Activated B cell treated with CpG ODN at 0.5 μM for 24 hours (primary cell): ENCODE results near the gene KCNMA1. TPM values are rescaled to one million over a fixed set of nuclear protein-coding genes. Genes with fewer than 3 reads are reported as not detected.

ENCODE experiments used
- ATAC-seq: fragments of 200-7000 bp; cut with Tn5 transposase; one replicate; pipeline ENCODE4 v1.10.0; 2021; ENCODE audit warnings: low read depth, mild to moderate bottlenecking, moderate library complexity
- CTCF ChIA-PET: fragments of 350-600 bp; sonication (Branson Sonifier 250); formaldehyde crosslinking; loops from one replicate; lab custom pipeline; 2021; ENCODE audit warnings: antibody characterized with exemption; lab: Charles Lee
- POLR2A ChIA-PET: fragments of 350-600 bp; sonication (Branson Sonifier 250); formaldehyde crosslinking; loops from one replicate; lab custom pipeline; 2021; ENCODE audit warnings: antibody characterized with exemption; lab: Charles Lee
- DNase-seq: peaks from one replicate; pipeline ENCODE4 v3.0.0; 2022
- H3K27ac Mint-ChIP-seq: one replicate; pipeline ENCODE4 v1.8.0; 2020; ENCODE audit warnings: mixed read lengths
- H3K27me3 Mint-ChIP-seq: one replicate; pipeline ENCODE4 v1.8.0; 2021; ENCODE audit warnings: mixed read lengths
- H3K36me3 Mint-ChIP-seq: one replicate; pipeline ENCODE4 v1.8.0; 2021; ENCODE audit warnings: low read depth, mixed read lengths
- H3K4me1 Mint-ChIP-seq: one replicate; pipeline ENCODE4 v1.8.0; 2021; ENCODE audit warnings: mixed read lengths
- H3K4me3 Mint-ChIP-seq: one replicate; pipeline ENCODE4 v1.8.0; 2020; ENCODE audit warnings: mild to moderate bottlenecking, mixed read lengths
- H3K9me3 Mint-ChIP-seq: one replicate; pipeline ENCODE4 v1.8.0; 2020; ENCODE audit warnings: mixed read lengths
- CTCF ChIP-seq: fragments of 200-600 bp; IDR thresholded peaks from one replicate; pipeline ENCODE4 v1.8.0; 2022; ENCODE audit warnings: antibody characterized with exemption, mild to moderate bottlenecking
- intact Hi-C: fragments of 100-400 bp; cut with micrococcal nuclease; formaldehyde crosslinking; loops from one replicate; pipeline ENCODE4 v1.15.1; 2024
- total RNA-seq: library from RNA; stranded (reverse); gene quantifications from 2 replicates; pipeline ENCODE4 v1.2.3, GENCODE V29; 2022

The KCNMA1 gene
- total RNA-seq, 1 donor from 2014 or later: 3.7 TPM

DNA sequence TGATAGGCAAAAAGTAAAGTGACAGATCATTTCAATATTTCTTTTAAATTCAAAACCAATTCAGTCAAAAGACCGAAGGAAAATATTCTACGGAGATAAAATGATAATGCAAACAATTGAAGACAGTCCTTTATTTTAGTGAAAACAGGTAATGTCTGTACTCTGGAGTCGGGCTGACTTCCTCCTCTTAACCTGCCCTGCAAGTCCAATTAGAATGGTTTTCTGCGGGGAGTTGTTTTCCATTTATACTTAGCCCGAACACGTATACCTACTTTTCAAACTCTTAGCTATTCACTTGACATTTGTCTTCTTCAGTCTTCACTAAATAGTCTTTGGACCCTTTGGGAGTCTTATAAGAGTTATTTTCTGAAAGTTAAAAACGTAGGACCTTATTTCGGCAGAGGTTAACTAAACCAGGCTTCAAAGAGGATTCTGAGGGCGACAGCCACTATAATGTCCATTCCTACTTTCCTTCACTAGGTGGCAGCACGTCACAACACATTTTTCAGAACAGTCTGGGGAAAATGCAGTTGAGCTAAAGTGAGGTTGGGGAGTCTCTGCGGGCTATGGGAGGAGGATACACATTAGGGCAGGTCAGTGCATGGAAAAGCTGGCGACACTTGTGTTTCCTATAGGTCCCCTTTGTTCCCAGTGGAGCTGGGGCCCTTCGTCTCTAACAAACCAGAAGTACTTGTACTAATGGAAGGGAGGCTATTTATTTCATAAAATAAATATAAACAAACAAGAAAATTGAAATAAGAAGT is 472.0 kb downstream of the KCNMA1 start:
- peak; percentile 40 for ATAC-seq
- TF ChIP-seq CTCF: no peak
- ChIA-PET POLR2A (no interaction called here), CTCF (interaction anchor here (0.9 to 3.8 kb wide), 10 partner anchors 9 to 548 kb away, joined by 3 to 48 read pairs (median 6); no protein-coding TSS in a partner anchor)
- intact Hi-C loops: loop anchor here (1.0 to 2.0 kb wide), 2 partner anchors 479 to 545 kb away; no protein-coding TSS in a partner anchor
- Mint-ChIP-seq H3K9me3 (no peaks in the 10 kb centered on the region), H3K4me1 (peaks cover 2% of the 10 kb centered on the region), H3K27ac (no peak overlapping the region), H3K4me3 (peak overlapping the region; percentile 17), H3K36me3 (no peaks in the 10 kb centered on the region), H3K27me3 (peaks cover 19% of the 10 kb centered on the region)
- DNase-seq: no peak

- no peak overlapping the region for H3K27ac Mint-ChIP-seq
- no peak for TF ChIP-seq CTCF
- CTCF ChIA-PET: interaction anchor here (1.1 to 3.8 kb wide), 8 partner anchors 9 to 547 kb away, joined by 3 to 48 read pairs (median 7); no protein-coding TSS in a partner anchor
- ATAC-seq (no peak), DNase-seq (no peak)
- no peak overlapping the region for H3K4me3 Mint-ChIP-seq
- H3K27me3 Mint-ChIP-seq: peaks cover 19% of the 10 kb centered on the region
- H3K36me3 Mint-ChIP-seq: no peaks in the 10 kb centered on the region
- intact Hi-C loops: loop anchor here (1.0 to 2.0 kb wide), 2 partner anchors 480 to 546 kb away; no protein-coding TSS in a partner anchor
- peaks cover 2% of the 10 kb centered on the region for H3K4me1 Mint-ChIP-seq
- H3K9me3 Mint-ChIP-seq: no peaks in the 10 kb centered on the region
- POLR2A ChIA-PET: no interaction called here
These were observed 472.8 kb downstream of the KCNMA1 start for GRCh38 chr10:77164616-77165311.

DNA sequence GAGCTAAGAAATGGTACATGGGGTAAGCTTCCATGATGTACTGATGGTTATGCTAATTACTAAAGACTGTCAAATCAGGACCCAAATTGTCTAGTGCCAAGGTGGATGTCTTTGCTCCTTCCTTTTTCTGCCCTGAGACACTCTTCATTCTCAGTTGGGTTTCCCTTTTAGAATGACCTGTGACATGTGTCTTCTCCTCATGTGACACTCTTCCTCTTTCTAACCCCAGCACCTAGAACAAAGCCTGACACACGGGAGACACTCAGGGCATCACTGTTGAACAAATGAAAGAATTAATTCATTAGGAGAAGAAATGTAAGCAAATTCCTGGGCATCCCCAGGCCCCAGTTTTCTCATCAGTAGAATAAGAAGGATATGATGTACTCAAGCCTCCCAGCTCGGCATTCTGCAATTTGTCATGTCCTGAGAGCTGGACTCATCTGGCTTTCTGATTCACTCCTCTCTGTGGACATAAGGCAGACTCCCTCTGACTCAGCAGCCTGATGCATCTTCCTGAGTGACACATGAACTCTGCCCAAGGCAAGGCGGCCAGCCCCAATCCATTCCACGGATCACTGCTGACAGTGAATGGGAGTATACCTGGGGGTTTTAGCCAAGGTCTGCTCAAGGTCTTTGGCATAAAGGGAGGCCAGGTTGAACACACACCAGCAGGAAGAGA is 473.8 kb downstream of the KCNMA1 start:
- Mint-ChIP-seq H3K36me3 (no peaks in the 10 kb centered on the region), H3K4me1 (peaks cover 2% of the 10 kb centered on the region), H3K27ac (no peak overlapping the region), H3K27me3 (peaks cover 19% of the 10 kb centered on the region), H3K9me3 (no peaks in the 10 kb centered on the region), H3K4me3 (no peak overlapping the region)
- no peak for ATAC-seq
- ChIA-PET CTCF (interaction anchor here (2.1 to 3.8 kb wide), 5 partner anchors 9 to 548 kb away, joined by 4 to 48 read pairs (median 10); no protein-coding TSS in a partner anchor), POLR2A (no interaction called here)
- no peak for TF ChIP-seq CTCF
- intact Hi-C loops: loop anchor here (2.0 kb wide), 1 partner anchor 547 kb away; no protein-coding TSS in a partner anchor
- no peak for DNase-seq

GRCh38 chr10:77162697-77163096 is 474.9 kb downstream of the KCNMA1 start:
- H3K27me3 Mint-ChIP-seq: peaks cover 19% of the 10 kb centered on the region
- ATAC-seq (no peak), DNase-seq (no peak)
- TF ChIP-seq CTCF: no peak
- peaks cover 2% of the 10 kb centered on the region for H3K4me1 Mint-ChIP-seq
- H3K4me3 Mint-ChIP-seq: no peak overlapping the region
- ChIA-PET CTCF (interaction anchor here (2.1 to 2.3 kb wide), 3 partner anchors 10 to 485 kb away, joined by 4 to 10 read pairs (median 8); no protein-coding TSS in a partner anchor), POLR2A (no interaction called here)
- no peaks in the 10 kb centered on the region for H3K9me3 Mint-ChIP-seq
- intact Hi-C loops: no loop called here
- H3K36me3 Mint-ChIP-seq: no peaks in the 10 kb centered on the region
- no peak overlapping the region for H3K27ac Mint-ChIP-seq
